PC-9 (cell line): ENCODE data around the gene PRDM7. TPM values are rescaled to one million over a fixed set of nuclear protein-coding genes. Genes with fewer than 3 reads are reported as not detected.

ENCODE experiments used
- BruUV-seq: library from RNA; stranded (reverse); fragments of 400-500 nt; replicated peaks from 2 replicates; lab custom pipeline; 2021; lab: Mats Ljungman, UMichigan
- CTCF ChIA-PET: fragments of 300-600 bp; sonication (Branson Sonifier 250); formaldehyde crosslinking; loops from one replicate; lab custom pipeline; 2022; ENCODE audit warnings: antibody characterized with exemption; lab: Charles Lee
- POLR2A ChIA-PET: fragments of 300-600 bp; sonication (Branson Sonifier 250); formaldehyde crosslinking; loops from one replicate; lab custom pipeline; 2022; ENCODE audit warnings: antibody characterized with exemption; ENCODE audit not compliant: unreplicated experiment; lab: Charles Lee
- DNase-seq, 2 experiments: peaks; one replicate each; pipeline versions ENCODE4 v3.0.0 to v3.0.0-alpha.2; 2015 to 2022; ENCODE audit warnings: mixed read lengths in 1 of 2
- H2AFZ ChIP-seq: fragments of 200-600 bp; sonication (generic); 2 replicates; pipeline ENCODE4 v1.8.1; 2017; ENCODE audit warnings: antibody characterized with exemption
- H3F3A ChIP-seq: fragments of 200-600 bp; sonication (generic); 2 replicates; pipeline ENCODE4 v1.8.1; 2017; ENCODE audit warnings: antibody characterized with exemption, mild to moderate bottlenecking, low read depth; ENCODE audit not compliant: insufficient read depth
- H3K27ac ChIP-seq: fragments of 200-600 bp; sonication (generic); 2 replicates; pipeline ENCODE4 v1.6.1; 2016; ENCODE audit warnings: mixed run types
- H3K27me3 ChIP-seq: fragments of 200-600 bp; sonication (generic); 2 replicates; pipeline ENCODE4 v1.6.1; 2016; ENCODE audit warnings: low read depth, mixed run types; ENCODE audit not compliant: insufficient read depth
- H3K36me3 ChIP-seq: fragments of 200-600 bp; sonication (generic); 2 replicates; pipeline ENCODE4 v1.6.1; 2016; ENCODE audit warnings: low read depth, mixed run types
- H3K4me1 ChIP-seq: fragments of 200-600 bp; sonication (generic); replicated peaks from 2 replicates; pipeline ENCODE4 v1.6.1; 2016; ENCODE audit warnings: mixed run types; ENCODE audit not compliant: insufficient read depth
- H3K4me2 ChIP-seq: fragments of 200-600 bp; sonication (generic); 2 replicates; pipeline ENCODE4 v1.6.1; 2017; ENCODE audit warnings: mixed run types
- H3K4me3 ChIP-seq: fragments of 200-600 bp; sonication (generic); 2 replicates; pipeline ENCODE4 v1.6.1; 2016; ENCODE audit warnings: mixed run types
- H3K79me2 ChIP-seq: fragments of 200-600 bp; sonication (generic); 2 replicates; pipeline ENCODE4 v1.6.1; 2017; ENCODE audit warnings: low read depth, mixed run types
- H3K9me2 ChIP-seq: fragments of 200-600 bp; sonication (generic); 2 replicates; pipeline ENCODE4 v1.8.1; 2017; ENCODE audit warnings: mild to moderate bottlenecking; ENCODE audit not compliant: insufficient read depth
- H3K9me3 ChIP-seq: fragments of 200-600 bp; sonication (generic); 2 replicates; pipeline ENCODE4 v1.8.1; 2016; ENCODE audit warnings: low read depth; ENCODE audit not compliant: insufficient read depth
- H4K20me1 ChIP-seq: fragments of 200-600 bp; sonication (generic); 2 replicates; pipeline ENCODE4 v1.8.1; 2017; ENCODE audit not compliant: insufficient read depth
- EZH2 ChIP-seq: fragments of 200-600 bp; sonication (generic); IDR thresholded peaks from 2 replicates; pipeline ENCODE4 v1.8.0; 2017; ENCODE audit warnings: antibody characterized with exemption, low read depth
- intact Hi-C: fragments of 100-400 bp; cut with micrococcal nuclease; formaldehyde crosslinking; loops from one replicate; pipeline ENCODE4 v1.10.0; 2022; ENCODE audit not compliant: unreplicated experiment
- total RNA-seq: library from RNA; stranded (reverse); gene quantifications from 2 replicates; pipeline ENCODE4 v1.2.3, GENCODE V29; 2021
- TF ChIP-seq, protein P1 (sequence below): fragments of 200-600 bp; sonication (generic); conservative IDR thresholded peaks from 2 replicates; pipeline ENCODE4 v1.6.1; 2017; ENCODE audit warnings: mixed run types, antibody characterized with exemption, mild to moderate bottlenecking, moderate library complexity

The PRDM7 gene
- total RNA-seq, 1 experiment from 2014 or later = not detected

DNA sequence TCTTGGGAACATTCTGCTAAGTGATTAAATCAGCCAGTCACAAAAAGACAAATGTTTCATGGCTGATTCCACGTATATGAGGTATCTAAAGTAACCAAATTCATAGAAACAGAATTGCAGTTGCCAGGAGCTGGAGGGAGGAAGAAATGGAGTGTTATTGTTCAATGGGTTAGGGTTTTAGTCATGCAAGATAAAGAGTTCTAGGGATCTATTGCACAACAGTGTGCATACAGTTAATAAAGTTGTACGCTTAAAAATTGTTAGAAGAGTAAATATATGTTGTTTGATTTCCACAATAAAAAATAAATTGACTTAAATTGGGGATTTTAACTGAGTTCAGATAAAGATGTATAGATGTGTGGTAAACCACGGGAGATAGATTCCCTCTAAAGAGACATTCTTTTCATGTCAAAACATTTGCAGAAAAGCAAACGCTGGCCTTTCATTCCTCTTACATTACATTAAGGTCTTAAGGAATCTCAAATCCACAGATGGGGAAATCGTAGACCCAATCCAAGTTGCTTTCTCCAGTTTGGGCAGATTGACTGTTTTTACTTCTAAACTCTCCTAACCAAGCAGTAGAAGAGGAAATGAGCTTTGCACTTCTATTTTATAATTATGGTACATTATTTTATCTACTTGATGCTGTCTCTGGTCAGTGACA lies 4.6 kb downstream of the PRDM7 start:
- Histone ChIP-seq H3K27me3 (0 out of 2 replicates have a peak, but pooled peaks cover 5% of the 10 kb centered on the region), H3K4me2 (no peak overlapping the region), H2AFZ (no peak overlapping the region), H3K79me2 (no peaks in the 10 kb centered on the region), H3K27ac (no peak overlapping the region), H3K36me3 (no peaks in the 10 kb centered on the region), H3K4me3 (no peak overlapping the region), H3K9me2 (no peaks in the 10 kb centered on the region), H4K20me1 (no peaks in the 10 kb centered on the region), H3K4me1 (peaks cover 4% of the 10 kb centered on the region), H3F3A (peaks cover 7% of the 10 kb centered on the region), H3K9me3 (no peaks in the 10 kb centered on the region)
- TF ChIP-seq EZH2 = no peak
- TF ChIP-seq, protein P1, sequence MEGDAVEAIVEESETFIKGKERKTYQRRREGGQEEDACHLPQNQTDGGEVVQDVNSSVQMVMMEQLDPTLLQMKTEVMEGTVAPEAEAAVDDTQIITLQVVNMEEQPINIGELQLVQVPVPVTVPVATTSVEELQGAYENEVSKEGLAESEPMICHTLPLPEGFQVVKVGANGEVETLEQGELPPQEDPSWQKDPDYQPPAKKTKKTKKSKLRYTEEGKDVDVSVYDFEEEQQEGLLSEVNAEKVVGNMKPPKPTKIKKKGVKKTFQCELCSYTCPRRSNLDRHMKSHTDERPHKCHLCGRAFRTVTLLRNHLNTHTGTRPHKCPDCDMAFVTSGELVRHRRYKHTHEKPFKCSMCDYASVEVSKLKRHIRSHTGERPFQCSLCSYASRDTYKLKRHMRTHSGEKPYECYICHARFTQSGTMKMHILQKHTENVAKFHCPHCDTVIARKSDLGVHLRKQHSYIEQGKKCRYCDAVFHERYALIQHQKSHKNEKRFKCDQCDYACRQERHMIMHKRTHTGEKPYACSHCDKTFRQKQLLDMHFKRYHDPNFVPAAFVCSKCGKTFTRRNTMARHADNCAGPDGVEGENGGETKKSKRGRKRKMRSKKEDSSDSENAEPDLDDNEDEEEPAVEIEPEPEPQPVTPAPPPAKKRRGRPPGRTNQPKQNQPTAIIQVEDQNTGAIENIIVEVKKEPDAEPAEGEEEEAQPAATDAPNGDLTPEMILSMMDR = no peak
- BruUV-seq = no TSS peak
- POLR2A ChIA-PET = interaction anchor here (0.6 kb wide), 1 partner anchor 21 kb away, joined by 4 read pairs; no protein-coding TSS in a partner anchor
- intact Hi-C loops = no loop called here
- CTCF ChIA-PET = no interaction called here
- no peak for DNase-seq

DNA sequence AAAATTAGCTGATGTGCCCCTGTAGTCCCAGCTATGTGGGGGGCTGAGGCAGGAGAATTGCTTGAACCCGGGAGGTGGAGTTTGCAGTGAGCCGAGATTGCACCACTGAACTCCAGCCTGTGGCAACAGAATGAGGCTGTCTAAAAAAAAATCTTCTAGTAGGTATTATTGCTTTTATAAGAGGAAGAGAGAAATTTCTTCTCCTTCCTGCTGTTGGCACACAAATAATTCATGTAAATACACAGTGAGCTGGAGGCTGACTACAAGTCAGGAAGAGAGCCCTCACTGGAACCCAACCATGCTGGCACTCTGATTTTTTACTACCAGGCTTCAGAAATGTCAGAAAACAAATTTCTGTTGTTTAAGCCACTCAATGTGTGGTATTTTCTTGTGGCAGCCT lies 6.7 kb downstream of the PRDM7 start:
- H3K36me3 ChIP-seq = no peaks in the 10 kb centered on the region
- H3F3A ChIP-seq = peaks cover 7% of the 10 kb centered on the region; the same call in 1 of the 2 replicates
- H3K9me3 ChIP-seq = no peaks in the 10 kb centered on the region
- CTCF ChIA-PET = no interaction called here
- intact Hi-C loops = no loop called here
- H3K4me2 ChIP-seq = no peak overlapping the region
- H4K20me1 ChIP-seq = no peaks in the 10 kb centered on the region
- H3K79me2 ChIP-seq = no peaks in the 10 kb centered on the region
- TF ChIP-seq EZH2 = no peak
- TF ChIP-seq, protein P1 = no peak
- BruUV-seq = no TSS peak
- H3K27ac ChIP-seq = no peak overlapping the region
- H2AFZ ChIP-seq = no peak overlapping the region
- POLR2A ChIA-PET = no interaction called here
- DNase-seq = no peak
- no peaks in the 10 kb centered on the region for H3K4me1 ChIP-seq
- no peak overlapping the region for H3K4me3 ChIP-seq
- no peaks in the 10 kb centered on the region for H3K9me2 ChIP-seq
- no peaks in the 10 kb centered on the region for H3K27me3 ChIP-seq

DNA sequence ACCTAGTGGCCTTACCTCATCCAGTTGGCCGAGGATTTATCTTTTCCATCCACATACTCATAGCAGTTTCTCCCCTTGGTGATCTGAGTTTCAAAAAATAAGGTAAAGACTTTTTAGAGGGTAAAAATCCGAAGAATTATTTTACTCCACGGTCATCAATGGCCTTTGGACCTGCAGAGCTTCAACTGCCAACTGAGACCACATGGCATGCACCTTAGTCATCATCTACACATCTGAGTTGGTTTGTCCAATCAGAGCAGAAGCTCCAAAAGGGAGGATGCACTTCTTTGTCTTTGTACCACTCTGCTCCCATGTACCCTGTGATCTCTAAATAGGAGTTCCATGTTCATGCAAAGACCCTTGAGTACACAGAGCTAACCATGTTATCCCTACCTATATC lies 15.7 kb downstream of the PRDM7 start:
- H3K36me3 ChIP-seq = no peaks in the 10 kb centered on the region
- ChIA-PET CTCF (interaction anchor here (0.6 kb wide), 1 partner anchor 121 kb away, joined by 6 read pairs; no protein-coding TSS in a partner anchor), POLR2A (no interaction called here)
- H3K4me3 ChIP-seq = no peak overlapping the region
- no peaks in the 10 kb centered on the region for H4K20me1 ChIP-seq
- TF ChIP-seq, protein P1 = no peak
- no peak for TF ChIP-seq EZH2
- no peaks in the 10 kb centered on the region for H3K9me3 ChIP-seq
- no peaks in the 10 kb centered on the region for H3K9me2 ChIP-seq
- no peaks in the 10 kb centered on the region for H3K27me3 ChIP-seq
- no peak overlapping the region for H2AFZ ChIP-seq
- 0 out of 2 replicates have a peak, but pooled peaks cover 10% of the 10 kb centered on the region for H3K4me1 ChIP-seq
- no peak overlapping the region for H3K4me2 ChIP-seq
- H3F3A ChIP-seq = no peaks in the 10 kb centered on the region
- no TSS peak for BruUV-seq
- no peak overlapping the region for H3K27ac ChIP-seq
- no peak for DNase-seq
- intact Hi-C loops = no loop called here
- H3K79me2 ChIP-seq = no peaks in the 10 kb centered on the region
